ENCODE data around the gene TFF3.

TFF3 gene

DNA sequence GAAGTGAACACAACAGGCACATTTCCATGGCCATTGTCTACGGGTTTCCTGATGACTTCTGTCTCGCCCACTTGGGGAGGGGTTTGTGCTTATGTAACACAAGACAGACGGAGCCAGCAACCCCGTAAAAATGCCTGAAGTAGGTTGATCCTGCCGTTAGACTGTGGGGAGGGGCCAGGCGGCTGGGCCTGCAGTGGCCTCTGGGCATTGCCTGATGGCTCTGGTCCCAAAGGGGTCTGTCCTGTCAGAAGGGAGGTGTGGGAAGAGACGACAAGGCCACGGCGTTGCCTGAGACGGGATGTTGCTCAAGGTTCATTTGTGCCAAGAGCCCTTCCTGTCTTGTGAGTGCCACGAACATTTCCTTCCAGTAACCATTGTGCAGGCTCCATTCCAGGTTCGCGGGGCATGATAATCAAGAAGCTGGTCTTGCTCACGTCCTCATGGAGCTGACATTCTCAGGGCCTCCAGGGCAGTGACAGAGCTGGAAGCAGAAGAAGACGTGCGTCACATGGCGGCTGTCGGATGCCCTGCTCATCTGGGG is 51.5 kb downstream of the TFF3 start:
- no peak for DNase-seq

DNA sequence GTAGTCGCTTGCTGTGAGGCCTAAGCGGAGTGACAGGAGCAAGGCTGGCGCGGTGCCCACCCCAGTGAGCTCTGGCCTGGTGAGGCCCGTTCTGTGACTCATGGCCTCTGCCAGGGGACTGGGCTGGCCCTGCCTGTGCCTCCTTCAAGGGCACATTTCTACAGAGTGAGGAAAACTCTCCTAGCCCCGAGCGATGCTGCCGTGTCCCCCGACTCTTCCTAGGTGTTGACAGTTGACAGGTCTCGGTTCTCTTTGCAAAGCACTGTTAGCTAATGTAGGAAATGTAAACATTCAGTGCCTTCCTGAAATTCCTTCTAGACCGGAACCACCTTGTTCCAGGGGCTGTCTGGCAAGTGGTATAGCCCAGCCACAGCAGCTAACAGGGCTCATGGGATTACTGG is 52.4 kb downstream of the TFF3 start:
- DNase-seq: no peak

DNA sequence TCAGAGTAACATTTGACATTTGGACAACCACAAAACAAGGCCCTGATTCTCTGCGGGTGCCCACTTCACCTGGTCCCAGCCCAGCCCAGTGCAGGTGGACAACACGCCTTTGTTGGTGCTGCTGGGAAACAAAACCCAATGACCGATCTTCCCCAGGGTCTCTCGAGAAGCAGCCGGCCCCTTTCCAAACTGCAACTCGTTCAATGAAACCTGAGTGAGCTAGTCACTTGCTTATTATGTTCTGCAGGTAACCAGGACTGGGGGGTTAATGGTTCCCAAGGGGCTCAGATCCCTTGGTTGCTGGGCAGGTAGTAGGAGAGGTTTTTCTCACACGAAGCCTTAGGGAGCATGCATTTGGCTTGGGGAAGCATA is 53.4 kb downstream of the TFF3 start:
- DNase-seq: no peak
